Esophagus muscularis mucosa (tissue), 4 donors: ENCODE results near the gene ALG5. TPM values are rescaled to one million over a fixed set of nuclear protein-coding genes. Genes with fewer than 3 reads are reported as not detected.

ENCODE experiments used
- DNase-seq: peaks from one replicate; pipeline ENCODE4 v3.0.0-alpha.2; 2017; ENCODE audit errors: extremely low spot score
- H3K27ac ChIP-seq, 4 donors: fragments of 200-600 bp; sonication (generic); replicated peaks in 1 of 4; 1 replicate in 3 of 4; 2 replicates in 1 of 4; pipeline ENCODE4 v1.5.1; 2016 to 2019; ENCODE audit warnings: mild to moderate bottlenecking in 1 of 4
- H3K27me3 ChIP-seq, 4 donors: fragments of 200-600 bp; sonication (generic); one replicate each; pipeline versions ENCODE4 v1.5.1 to v1.6.0; 2016 to 2019
- H3K36me3 ChIP-seq, 4 donors: fragments of 200-600 bp; sonication (generic); one replicate each; pipeline ENCODE4 v1.5.1; 2016 to 2019
- H3K4me1 ChIP-seq, 4 donors: fragments of 200-600 bp; sonication (generic); one replicate each; pipeline ENCODE4 v1.5.1; 2016 to 2019
- H3K4me3 ChIP-seq, 4 donors: fragments of 200-600 bp; sonication (generic); 1 replicate in 2 of 4; 2 replicates in 2 of 4; pipeline ENCODE4 v1.5.1; 2016 to 2019; ENCODE audit warnings: mild to moderate bottlenecking in 4 of 4, moderate library complexity in 1 of 4
- H3K9me3 ChIP-seq, 4 donors: fragments of 200-600 bp; sonication (generic); 1 replicate in 3 of 4; 2 replicates in 1 of 4; pipeline ENCODE4 v1.5.1; 2016 to 2019
- CTCF ChIP-seq, 3 experiments: fragments of 200-600 bp in 2 of 3; fragments of 450-650 bp in 1 of 3; sonication (generic) in 2 of 3; IDR thresholded peaks; one replicate each; pipeline ENCODE4 v1.5.1; 2017 to 2019; ENCODE audit warnings: antibody characterized with exemption in 3 of 3, mild to moderate bottlenecking in 2 of 3, moderate library complexity in 1 of 3
- EP300 ChIP-seq: sonication (generic); formaldehyde crosslinking; IDR thresholded peaks from one replicate; pipeline ENCODE4 v1.6.1; 2017; ENCODE audit warnings: antibody characterized with exemption
- POLR2A ChIP-seq: fragments of 450-650 bp; IDR thresholded peaks from one replicate; pipeline ENCODE4 v1.6.1; 2017; ENCODE audit warnings: antibody characterized with exemption, moderate library complexity, mild to moderate bottlenecking, low read depth
- POLR2AphosphoS5 ChIP-seq, 2 donors: sonication (generic); formaldehyde crosslinking; IDR thresholded peaks; one replicate each; pipeline ENCODE4 v1.6.1; 2017; ENCODE audit warnings: antibody characterized with exemption in 2 of 2
- WGBS: methylation state at CpG from one replicate; pipeline ENCODE4 v1.1.5; 2018; 5-methylcytosine and 5-hydroxymethylcytosine counted together
- intact Hi-C: fragments of 100-400 bp; cut with DNase I; formaldehyde crosslinking; loops from one replicate; pipeline ENCODE4 v1.15.1; 2023
- total RNA-seq, 4 donors: library from RNA; depleted of rRNA; stranded (reverse); fragments of >200 nt; gene quantifications; one replicate each; pipeline versions ENCODE4 v1.1.0 to v1.2.1, GENCODE V29; 2016

Gene ALG5
- total RNA-seq, 4 donors from 2014 or later: 17.3 to 28.2 (median 20.4) TPM

GRCh38 chr13:36917311-36917710 is 81.8 kb downstream of the ALG5 start:
- Histone ChIP-seq H3K36me3 (no peaks in the 10 kb centered on the region), H3K4me1 (peaks cover 8 to 73% (median 54%) of the 10 kb centered on the region in 4 donors), H3K9me3 (no peaks in the 10 kb centered on the region), H3K27me3 (no peaks in the 10 kb centered on the region), H3K4me3 (peak overlapping the region; percentile 12 to 82 (median 78)), H3K27ac (peak overlapping the region; percentile 63 to 93 (median 90))
- TF ChIP-seq EP300 (no peak), POLR2A (no peak), CTCF (IDR thresholded peaks at IDR 0.05) (no peak), POLR2AphosphoS5 (IDR thresholded peaks at IDR 0.05) (no peak)
- intact Hi-C loops: loop anchor here (5.0 kb wide), 1 partner anchor 40 kb away; no protein-coding TSS in a partner anchor
- no peak for DNase-seq
- 44% methylated on average over 3 of the region's 3 CpGs for WGBS

GRCh38 chr13:36915896-36916640 is 83.1 kb downstream of the ALG5 start:
- intact Hi-C loops: loop anchor here (5.0 kb wide), 1 partner anchor 39 kb away; no protein-coding TSS in a partner anchor
- H3K4me1 ChIP-seq: peaks cover 8 to 74% (median 53%) of the 10 kb centered on the region in 4 donors
- H3K9me3 ChIP-seq: no peaks in the 10 kb centered on the region
- no peak for DNase-seq
- peak overlapping the region in 1 of 4 donors; percentile 82 for H3K4me3 ChIP-seq
- 81% methylated on average over 6 of the region's 6 CpGs for whole genome bisulfite sequencing
- TF ChIP-seq POLR2AphosphoS5 (IDR thresholded peaks at IDR 0.05): no peak
- no peak for TF ChIP-seq EP300
- TF ChIP-seq CTCF (IDR thresholded peaks at IDR 0.05): no peak
- no peak for TF ChIP-seq POLR2A
- H3K27ac ChIP-seq: peak overlapping the region; percentile 63 to 93 (median 90)
- H3K36me3 ChIP-seq: no peaks in the 10 kb centered on the region
- H3K27me3 ChIP-seq: no peaks in the 10 kb centered on the region

GRCh38 chr13:36915106-36915505 is 84.0 kb downstream of the ALG5 start:
- no peak for DNase-seq
- WGBS: 40% methylated on average over 5 of the region's 5 CpGs
- TF ChIP-seq EP300 (no peak), CTCF (IDR thresholded peaks at IDR 0.05) (no peak), POLR2A (no peak), POLR2AphosphoS5 (IDR thresholded peaks at IDR 0.05) (no peak)
- Histone ChIP-seq H3K36me3 (no peaks in the 10 kb centered on the region), H3K9me3 (no peaks in the 10 kb centered on the region), H3K4me1 (peaks cover 8 to 65% (median 45%) of the 10 kb centered on the region in 4 donors), H3K27me3 (no peaks in the 10 kb centered on the region), H3K27ac (peak overlapping the region in 3 of 4 donors; percentile 3 to 89 (median 3)), H3K4me3 (no peak overlapping the region)
- intact Hi-C loops: loop anchor here (5.0 kb wide), 1 partner anchor 38 kb away; no protein-coding TSS in a partner anchor

GRCh38 chr13:36914648-36915047 is 84.5 kb downstream of the ALG5 start:
- TF ChIP-seq CTCF (IDR thresholded peaks at IDR 0.05) (no peak), EP300 (no peak), POLR2AphosphoS5 (IDR thresholded peaks at IDR 0.05) (no peak), POLR2A (no peak)
- intact Hi-C loops: loop anchor here (5.0 kb wide), 1 partner anchor 37 kb away; no protein-coding TSS in a partner anchor
- Histone ChIP-seq H3K4me1 (peaks cover 8 to 65% (median 45%) of the 10 kb centered on the region in 4 donors), H3K36me3 (no peaks in the 10 kb centered on the region), H3K4me3 (no peak overlapping the region), H3K27me3 (no peaks in the 10 kb centered on the region), H3K27ac (peak overlapping the region in 3 of 4 donors; percentile 3 to 89 (median 3)), H3K9me3 (no peaks in the 10 kb centered on the region)
- 68% methylated on average over 4 of the region's 4 CpGs for WGBS
- DNase-seq: no peak
